IPS-NIHi11 (cell line): Measurements from ENCODE around the gene BARX2.
A peak's percentile ranks its signal among the peaks of the same experiment; 100 is the strongest.

ENCODE experiments used
- DNase-seq: peaks from one replicate; pipeline ENCODE4 v3.0.0; 2012; ENCODE audit warnings: mixed read lengths, low spot score

BARX2 gene

GRCh38 chr11:129440028-129440713 lies 64.5 kb downstream of the BARX2 start:
- peak; percentile 37 for DNase-seq

GRCh38 chr11:129442171-129442570 lies 66.5 kb downstream of the BARX2 start:
- DNase-seq: no peak

GRCh38 chr11:129443276-129443675 lies 67.6 kb downstream of the BARX2 start:
- DNase-seq: no peak

- no peak for DNase-seq
These were observed 68.6 kb downstream of the BARX2 start for GRCh38 chr11:129444274-129444673.

- DNase-seq: no peak
These were observed 69.6 kb downstream of the BARX2 start for GRCh38 chr11:129445226-129445625.

GRCh38 chr11:129446572-129446971 lies 70.9 kb downstream of the BARX2 start:
- no peak for DNase-seq

GRCh38 chr11:129447654-129448239 lies 72.1 kb downstream of the BARX2 start:
- DNase-seq: no peak

- DNase-seq: no peak
These were observed 75.9 kb downstream of the BARX2 start for GRCh38 chr11:129451524-129451923.

- DNase-seq: peak; percentile 58
These were observed 77.7 kb downstream of the BARX2 start for GRCh38 chr11:129453293-129453721.

- no peak for DNase-seq
These were observed 79.5 kb downstream of the BARX2 start for GRCh38 chr11:129455101-129455500.

GRCh38 chr11:129455756-129456655 lies 80.4 kb downstream of the BARX2 start:
- DNase-seq: no peak

- DNase-seq: no peak
These were observed 81.7 kb downstream of the BARX2 start for GRCh38 chr11:129457321-129457720.

GRCh38 chr11:129458278-129458677 lies 82.6 kb downstream of the BARX2 start:
- DNase-seq: no peak

- no peak for DNase-seq
These were observed 83.3 kb downstream of the BARX2 start for GRCh38 chr11:129458756-129459535.

- DNase-seq: no peak
These were observed 85.1 kb downstream of the BARX2 start for GRCh38 chr11:129460714-129461113.

- DNase-seq: no peak
These were observed 108.4 kb downstream of the BARX2 start for GRCh38 chr11:129484068-129484467.

- no peak for DNase-seq
These were observed 113.6 kb downstream of the BARX2 start for GRCh38 chr11:129489249-129489648.

GRCh38 chr11:129490004-129490403 lies 114.4 kb downstream of the BARX2 start:
- DNase-seq: no peak

- DNase-seq: no peak
These were observed 118.1 kb downstream of the BARX2 start for GRCh38 chr11:129493746-129494145.
